ENCODE results near the gene SDF2L1.
"Not testable (repeated sequence)": the region's sequence is repeated elsewhere in the genome, so short reads cannot be mapped to it uniquely, and the experiment has no call there.

The SDF2L1 gene

GRCh38 chr22:21678842-21679241 lies 36.7 kb downstream of the SDF2L1 start:
- not testable (repeated sequence) for H3K9me3 ChIP-seq (ENCODE audit: control insufficient read depth, low read length); DNase-seq; H3K4me3 ChIP-seq (ENCODE audit: insufficient read depth, low read depth, low read length, poor library complexity, severe bottlenecking); H3K4me1 ChIP-seq (ENCODE audit: control insufficient read depth, insufficient read depth, low read length, poor library complexity, severe bottlenecking); H3K27me3 ChIP-seq (replicated peaks; ENCODE audit: control insufficient read depth, insufficient read depth, low read length, poor library complexity, severe bottlenecking); H3K27ac ChIP-seq (ENCODE audit: insufficient read depth, low read length, poor library complexity, severe bottlenecking)
- peaks cover 53% of the 10 kb centered on the region for H3K36me3 ChIP-seq (ENCODE audit: control insufficient read depth, insufficient read depth, low read length)

DNA sequence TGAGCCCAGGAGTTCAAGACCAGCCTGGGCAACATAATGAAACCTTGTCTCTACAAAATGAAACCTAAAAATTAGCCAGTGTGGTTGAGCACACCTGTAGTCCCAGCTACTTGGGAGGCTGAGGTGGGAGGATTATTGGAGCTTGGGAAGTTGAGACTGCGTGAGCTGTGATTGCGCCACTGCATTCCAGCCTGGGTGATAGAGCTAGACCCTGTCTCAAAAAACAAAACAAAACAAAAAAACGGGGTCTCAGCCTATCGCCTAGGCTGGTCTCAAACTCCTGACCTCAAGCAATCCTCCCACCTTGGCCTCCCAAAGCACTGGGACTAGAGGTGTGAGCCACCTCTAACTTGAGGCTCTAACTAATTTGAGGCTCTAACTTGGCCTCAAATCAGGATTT lies 37.3 kb downstream of the SDF2L1 start:
- DNase-seq: no peak
- no peak overlapping the region for H3K27ac ChIP-seq (ENCODE audit: insufficient read depth, low read length, poor library complexity, severe bottlenecking)
- no peaks in the 10 kb centered on the region for H3K4me1 ChIP-seq (ENCODE audit: control insufficient read depth, insufficient read depth, low read length, poor library complexity, severe bottlenecking)
- no peak overlapping the region for H3K4me3 ChIP-seq (ENCODE audit: insufficient read depth, low read depth, low read length, poor library complexity, severe bottlenecking)
- no peaks in the 10 kb centered on the region for H3K9me3 ChIP-seq (ENCODE audit: control insufficient read depth, low read length)
- peaks cover 49% of the 10 kb centered on the region for H3K36me3 ChIP-seq (ENCODE audit: control insufficient read depth, insufficient read depth, low read length)
- no peaks in the 10 kb centered on the region for H3K27me3 ChIP-seq (replicated peaks; ENCODE audit: control insufficient read depth, insufficient read depth, low read length, poor library complexity, severe bottlenecking)

- H3K9me3 ChIP-seq (ENCODE audit: control insufficient read depth, low read length): no peaks in the 10 kb centered on the region
- H3K27me3 ChIP-seq (replicated peaks; ENCODE audit: control insufficient read depth, insufficient read depth, low read length, poor library complexity, severe bottlenecking): no peaks in the 10 kb centered on the region
- H3K36me3 ChIP-seq (ENCODE audit: control insufficient read depth, insufficient read depth, low read length): peaks cover 49% of the 10 kb centered on the region
- no peak overlapping the region for H3K27ac ChIP-seq (ENCODE audit: insufficient read depth, low read length, poor library complexity, severe bottlenecking)
- DNase-seq: no peak
- H3K4me1 ChIP-seq (ENCODE audit: control insufficient read depth, insufficient read depth, low read length, poor library complexity, severe bottlenecking): no peaks in the 10 kb centered on the region
- no peak overlapping the region for H3K4me3 ChIP-seq (ENCODE audit: insufficient read depth, low read depth, low read length, poor library complexity, severe bottlenecking)
Observed at GRCh38 chr22:21680830-21681565, 38.9 kb downstream of the SDF2L1 start.

DNA sequence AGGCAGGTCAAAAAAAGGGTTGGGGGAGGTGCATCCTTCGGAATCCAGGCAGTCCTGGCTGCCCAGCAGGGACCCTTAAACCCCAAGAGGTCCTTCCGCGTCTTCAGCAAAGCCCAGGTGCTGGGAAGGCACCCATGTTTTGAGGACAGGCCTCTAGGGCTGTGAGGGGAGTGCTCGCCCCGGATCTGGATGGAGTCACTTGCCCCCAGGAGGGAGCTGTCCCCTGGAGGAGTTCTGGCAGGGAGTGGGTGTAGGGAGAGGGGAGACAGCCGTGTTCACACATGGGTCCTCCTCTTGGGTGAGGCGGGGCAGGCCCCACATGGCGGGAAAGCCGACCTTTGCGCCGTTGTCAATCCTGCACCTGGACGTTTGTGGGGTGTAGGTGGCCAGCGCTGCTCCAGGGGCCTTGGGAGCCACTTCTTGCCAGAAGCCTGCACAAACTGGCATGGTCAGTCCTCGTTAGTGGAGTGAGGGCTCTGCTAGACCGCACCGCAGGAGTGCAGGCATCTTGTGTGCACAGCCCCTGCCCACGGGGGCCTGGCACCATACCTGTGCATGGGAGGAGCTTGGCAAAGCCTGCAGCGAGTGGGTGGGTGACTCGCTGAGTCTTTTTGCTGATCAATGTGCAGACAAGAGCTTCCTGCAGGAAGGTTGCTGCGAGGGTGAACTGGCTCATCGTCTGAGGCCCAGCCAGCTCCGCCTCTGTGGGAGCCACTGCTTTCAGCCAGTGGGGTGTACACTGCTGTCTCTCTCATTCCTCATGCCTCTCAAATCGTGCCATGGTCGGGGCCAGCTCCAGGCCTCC lies 39.7 kb downstream of the SDF2L1 start:
- peaks cover 55% of the 10 kb centered on the region for H3K36me3 ChIP-seq (ENCODE audit: control insufficient read depth, insufficient read depth, low read length)
- no peak for DNase-seq
- no peaks in the 10 kb centered on the region for H3K9me3 ChIP-seq (ENCODE audit: control insufficient read depth, low read length)
- H3K27me3 ChIP-seq (replicated peaks; ENCODE audit: control insufficient read depth, insufficient read depth, low read length, poor library complexity, severe bottlenecking): no peaks in the 10 kb centered on the region
- no peak overlapping the region for H3K27ac ChIP-seq (ENCODE audit: insufficient read depth, low read length, poor library complexity, severe bottlenecking)
- no peaks in the 10 kb centered on the region for H3K4me1 ChIP-seq (ENCODE audit: control insufficient read depth, insufficient read depth, low read length, poor library complexity, severe bottlenecking)
- H3K4me3 ChIP-seq (ENCODE audit: insufficient read depth, low read depth, low read length, poor library complexity, severe bottlenecking): no peak overlapping the region

GRCh38 chr22:21682385-21683175 lies 40.5 kb downstream of the SDF2L1 start:
- H3K27ac ChIP-seq (ENCODE audit: insufficient read depth, low read length, poor library complexity, severe bottlenecking): no peak overlapping the region
- peaks cover 61% of the 10 kb centered on the region for H3K36me3 ChIP-seq (ENCODE audit: control insufficient read depth, insufficient read depth, low read length)
- H3K9me3 ChIP-seq (ENCODE audit: control insufficient read depth, low read length): no peaks in the 10 kb centered on the region
- DNase-seq: no peak
- H3K4me1 ChIP-seq (ENCODE audit: control insufficient read depth, insufficient read depth, low read length, poor library complexity, severe bottlenecking): no peaks in the 10 kb centered on the region
- no peaks in the 10 kb centered on the region for H3K27me3 ChIP-seq (replicated peaks; ENCODE audit: control insufficient read depth, insufficient read depth, low read length, poor library complexity, severe bottlenecking)
- H3K4me3 ChIP-seq (ENCODE audit: insufficient read depth, low read depth, low read length, poor library complexity, severe bottlenecking): no peak overlapping the region

GRCh38 chr22:21683401-21683811 lies 41.3 kb downstream of the SDF2L1 start:
- no peaks in the 10 kb centered on the region for H3K4me1 ChIP-seq (ENCODE audit: control insufficient read depth, insufficient read depth, low read length, poor library complexity, severe bottlenecking)
- H3K9me3 ChIP-seq (ENCODE audit: control insufficient read depth, low read length): no peaks in the 10 kb centered on the region
- peaks cover 69% of the 10 kb centered on the region for H3K36me3 ChIP-seq (ENCODE audit: control insufficient read depth, insufficient read depth, low read length)
- DNase-seq: no peak
- H3K4me3 ChIP-seq (ENCODE audit: insufficient read depth, low read depth, low read length, poor library complexity, severe bottlenecking): no peak overlapping the region
- H3K27ac ChIP-seq (ENCODE audit: insufficient read depth, low read length, poor library complexity, severe bottlenecking): no peak overlapping the region
- no peaks in the 10 kb centered on the region for H3K27me3 ChIP-seq (replicated peaks; ENCODE audit: control insufficient read depth, insufficient read depth, low read length, poor library complexity, severe bottlenecking)

DNA sequence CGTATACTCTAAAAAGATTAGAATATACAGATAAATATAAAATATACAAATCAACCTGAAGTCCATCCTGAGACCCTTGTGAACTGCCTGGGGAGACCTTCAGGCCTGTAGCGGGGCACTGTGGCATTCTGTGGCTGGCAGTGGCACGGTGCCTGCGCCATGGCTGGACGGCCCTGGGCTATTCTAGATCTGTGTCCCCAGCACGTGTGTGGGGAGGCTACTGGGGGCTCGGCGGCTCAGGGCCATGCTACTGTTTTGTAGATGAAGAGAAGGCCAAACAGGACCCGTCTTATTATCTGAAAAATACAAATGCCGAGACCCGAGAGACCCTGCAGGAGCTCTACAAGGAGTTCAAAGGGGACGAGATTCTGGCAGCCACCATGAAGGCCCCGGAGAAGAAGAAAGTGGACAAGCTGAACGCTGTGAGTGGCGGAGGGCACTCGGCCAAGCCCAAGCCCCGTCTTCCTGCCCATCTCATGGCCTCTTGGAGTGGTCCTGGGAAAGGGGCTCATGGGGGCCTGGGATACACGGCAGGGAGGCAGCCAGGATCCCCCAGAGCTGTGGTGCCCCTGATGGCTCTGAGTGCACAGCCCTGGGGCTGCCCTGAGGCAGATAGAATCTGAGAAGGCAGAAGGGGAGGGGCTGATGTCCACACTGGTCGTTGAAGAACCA lies 42.5 kb downstream of the SDF2L1 start:
- Histone ChIP-seq H3K27ac (ENCODE audit: insufficient read depth, low read length, poor library complexity, severe bottlenecking) (no peak overlapping the region), H3K4me3 (ENCODE audit: insufficient read depth, low read depth, low read length, poor library complexity, severe bottlenecking) (no peak overlapping the region), H3K27me3 (replicated peaks; ENCODE audit: control insufficient read depth, insufficient read depth, low read length, poor library complexity, severe bottlenecking) (no peaks in the 10 kb centered on the region), H3K4me1 (ENCODE audit: control insufficient read depth, insufficient read depth, low read length, poor library complexity, severe bottlenecking) (no peaks in the 10 kb centered on the region), H3K36me3 (ENCODE audit: control insufficient read depth, insufficient read depth, low read length) (peaks cover 72% of the 10 kb centered on the region), H3K9me3 (ENCODE audit: control insufficient read depth, low read length) (no peaks in the 10 kb centered on the region)
- no peak for DNase-seq

GRCh38 chr22:21685164-21685513 lies 43.0 kb downstream of the SDF2L1 start:
- Histone ChIP-seq H3K27me3 (replicated peaks; ENCODE audit: control insufficient read depth, insufficient read depth, low read length, poor library complexity, severe bottlenecking) (no peaks in the 10 kb centered on the region), H3K4me1 (ENCODE audit: control insufficient read depth, insufficient read depth, low read length, poor library complexity, severe bottlenecking) (no peaks in the 10 kb centered on the region), H3K27ac (ENCODE audit: insufficient read depth, low read length, poor library complexity, severe bottlenecking) (no peak overlapping the region), H3K4me3 (ENCODE audit: insufficient read depth, low read depth, low read length, poor library complexity, severe bottlenecking) (no peak overlapping the region), H3K9me3 (ENCODE audit: control insufficient read depth, low read length) (no peaks in the 10 kb centered on the region), H3K36me3 (ENCODE audit: control insufficient read depth, insufficient read depth, low read length) (peaks cover 70% of the 10 kb centered on the region)
- DNase-seq: no peak

DNA sequence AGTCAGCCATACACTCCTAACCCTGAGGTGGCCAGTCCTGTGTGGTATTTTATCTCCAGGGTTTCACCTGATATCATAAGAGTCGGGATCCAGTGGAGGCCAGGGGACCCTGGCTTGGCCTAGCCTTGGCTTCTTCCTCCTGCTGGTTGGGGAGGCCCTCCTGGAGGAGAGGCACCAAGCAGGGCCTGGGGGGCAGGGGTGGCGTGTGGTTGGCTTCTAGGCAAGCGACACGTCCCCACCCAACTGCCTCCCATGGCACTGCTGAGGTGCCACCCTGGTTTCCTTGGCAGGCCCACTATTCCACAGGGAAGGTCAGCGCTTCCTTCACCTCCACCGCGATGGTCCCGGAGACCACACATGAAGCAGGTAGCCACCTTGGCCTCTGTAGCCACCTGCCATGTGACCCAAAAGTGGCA lies 44.1 kb downstream of the SDF2L1 start:
- no peaks in the 10 kb centered on the region for H3K9me3 ChIP-seq (ENCODE audit: control insufficient read depth, low read length)
- no peak for DNase-seq
- no peaks in the 10 kb centered on the region for H3K4me1 ChIP-seq (ENCODE audit: control insufficient read depth, insufficient read depth, low read length, poor library complexity, severe bottlenecking)
- H3K27ac ChIP-seq (ENCODE audit: insufficient read depth, low read length, poor library complexity, severe bottlenecking): no peak overlapping the region
- H3K36me3 ChIP-seq (ENCODE audit: control insufficient read depth, insufficient read depth, low read length): peaks cover 65% of the 10 kb centered on the region
- H3K27me3 ChIP-seq (replicated peaks; ENCODE audit: control insufficient read depth, insufficient read depth, low read length, poor library complexity, severe bottlenecking): no peaks in the 10 kb centered on the region
- no peak overlapping the region for H3K4me3 ChIP-seq (ENCODE audit: insufficient read depth, low read depth, low read length, poor library complexity, severe bottlenecking)
